ENCODE measurements around the gene VWA8.

VWA8 gene

GRCh38 chr13:41634407-41634806 is 326.5 kb downstream of the VWA8 start:
- H3K36me3 ChIP-seq (ENCODE audit: low read depth): no peaks in the 10 kb centered on the region

GRCh38 chr13:41633776-41634175 is 327.1 kb downstream of the VWA8 start:
- H3K4me3 ChIP-seq (ENCODE audit: severe bottlenecking): no peak overlapping the region
- H3K36me3 ChIP-seq (ENCODE audit: low read depth): no peaks in the 10 kb centered on the region
- DNase-seq (ENCODE audit: low spot score): no peak
- no peak for TF ChIP-seq CTCF (IDR thresholded peaks at IDR 0.05; ENCODE audit: poor library complexity, severe bottlenecking)
- H3K4me1 ChIP-seq (ENCODE audit: insufficient read depth, poor library complexity, severe bottlenecking): no peaks in the 10 kb centered on the region
- no peak for ATAC-seq (ENCODE audit: low read depth)
- H3K27ac ChIP-seq (ENCODE audit: poor library complexity, severe bottlenecking): no peak overlapping the region
- no peaks in the 10 kb centered on the region for H3K27me3 ChIP-seq (ENCODE audit: insufficient read depth, poor library complexity, severe bottlenecking)
- H3K9me3 ChIP-seq (ENCODE audit: severe bottlenecking): no peaks in the 10 kb centered on the region

More at GRCh38 chr13:41634407-41634806, 326.5 kb downstream of the VWA8 start:
- no peak overlapping the region for H3K4me3 ChIP-seq (ENCODE audit: severe bottlenecking)
- no peak for TF ChIP-seq CTCF (IDR thresholded peaks at IDR 0.05; ENCODE audit: poor library complexity, severe bottlenecking)
- H3K27ac ChIP-seq (ENCODE audit: poor library complexity, severe bottlenecking): no peak overlapping the region
- no peaks in the 10 kb centered on the region for H3K27me3 ChIP-seq (ENCODE audit: insufficient read depth, poor library complexity, severe bottlenecking)
- no peaks in the 10 kb centered on the region for H3K4me1 ChIP-seq (ENCODE audit: insufficient read depth, poor library complexity, severe bottlenecking)
- ATAC-seq (ENCODE audit: low read depth): no peak
- H3K9me3 ChIP-seq (ENCODE audit: severe bottlenecking): no peaks in the 10 kb centered on the region
- DNase-seq (ENCODE audit: low spot score): no peak

- H3K9me3 ChIP-seq (ENCODE audit: severe bottlenecking): no peaks in the 10 kb centered on the region
- no peak for TF ChIP-seq CTCF (IDR thresholded peaks at IDR 0.05; ENCODE audit: poor library complexity, severe bottlenecking)
- DNase-seq (ENCODE audit: low spot score): no peak
- H3K27me3 ChIP-seq (ENCODE audit: insufficient read depth, poor library complexity, severe bottlenecking): no peaks in the 10 kb centered on the region
- no peaks in the 10 kb centered on the region for H3K4me1 ChIP-seq (ENCODE audit: insufficient read depth, poor library complexity, severe bottlenecking)
- no peaks in the 10 kb centered on the region for H3K36me3 ChIP-seq (ENCODE audit: low read depth)
- ATAC-seq (ENCODE audit: low read depth): no peak
- no peak overlapping the region for H3K27ac ChIP-seq (ENCODE audit: poor library complexity, severe bottlenecking)
- no peak overlapping the region for H3K4me3 ChIP-seq (ENCODE audit: severe bottlenecking)
Measured at GRCh38 chr13:41631296-41631965, 329.5 kb downstream of the VWA8 start.

- no peak overlapping the region for H3K27ac ChIP-seq (ENCODE audit: poor library complexity, severe bottlenecking)
- no peak for TF ChIP-seq CTCF (IDR thresholded peaks at IDR 0.05; ENCODE audit: poor library complexity, severe bottlenecking)
- no peaks in the 10 kb centered on the region for H3K9me3 ChIP-seq (ENCODE audit: severe bottlenecking)
- ATAC-seq (ENCODE audit: low read depth) (no peak), DNase-seq (ENCODE audit: low spot score) (no peak)
- no peaks in the 10 kb centered on the region for H3K36me3 ChIP-seq (ENCODE audit: low read depth)
- no peak overlapping the region for H3K4me3 ChIP-seq (ENCODE audit: severe bottlenecking)
- H3K4me1 ChIP-seq (ENCODE audit: insufficient read depth, poor library complexity, severe bottlenecking): peaks cover 4% of the 10 kb centered on the region
- H3K27me3 ChIP-seq (ENCODE audit: insufficient read depth, poor library complexity, severe bottlenecking): no peaks in the 10 kb centered on the region
Measured at GRCh38 chr13:41627425-41627824, 333.5 kb downstream of the VWA8 start.

GRCh38 chr13:41624041-41624440 is 336.9 kb downstream of the VWA8 start:
- H3K4me3 ChIP-seq (ENCODE audit: severe bottlenecking): no peak overlapping the region
- no peaks in the 10 kb centered on the region for H3K27me3 ChIP-seq (ENCODE audit: insufficient read depth, poor library complexity, severe bottlenecking)
- peaks cover 8% of the 10 kb centered on the region for H3K4me1 ChIP-seq (ENCODE audit: insufficient read depth, poor library complexity, severe bottlenecking)
- H3K36me3 ChIP-seq (ENCODE audit: low read depth): no peaks in the 10 kb centered on the region
- no peak for DNase-seq (ENCODE audit: low spot score)
- no peak for ATAC-seq (ENCODE audit: low read depth)
- no peak overlapping the region for H3K27ac ChIP-seq (ENCODE audit: poor library complexity, severe bottlenecking)
- no peak for TF ChIP-seq CTCF (IDR thresholded peaks at IDR 0.05; ENCODE audit: poor library complexity, severe bottlenecking)
- H3K9me3 ChIP-seq (ENCODE audit: severe bottlenecking): no peaks in the 10 kb centered on the region
